GDM1 (cell line): Measurements from ENCODE around the gene PLCZ1.
"Not testable (repeated sequence)": the region's sequence is repeated elsewhere in the genome, so short reads cannot be mapped to it uniquely, and the experiment has no call there.

ENCODE experiments used
- DNase-seq: peaks from one replicate; lab custom pipeline; 2025; lab: John Stamatoyannopoulos, UW

PLCZ1 gene

GRCh38 chr12:18737819-18738218 lies at the start of gene PLCZ1, which contains the start of gene CAPZA3:
PLCZ1 (minus strand) TSS chr12:18738012; CDS start chr12:18737371, 641 bp downstream.
CAPZA3 (plus strand) TSS chr12:18738119; CDS start chr12:18738269, 150 bp downstream.
- no peak for DNase-seq

GRCh38 chr12:18785465-18785864 lies 47.7 kb upstream of the PLCZ1 start:
- DNase-seq = not testable (repeated sequence)

- no peak for DNase-seq
These were observed 45.0 kb upstream of the PLCZ1 start for GRCh38 chr12:18782827-18783226.

GRCh38 chr12:18766479-18766878 lies 28.7 kb upstream of the PLCZ1 start:
- DNase-seq = not testable (repeated sequence)

- DNase-seq = no peak
These were observed 17.5 kb upstream of the PLCZ1 start for GRCh38 chr12:18755341-18755740.

- DNase-seq = no peak
These were observed 16.4 kb upstream of the PLCZ1 start for GRCh38 chr12:18754124-18754707.

- no peak for DNase-seq
These were observed 15.8 kb upstream of the PLCZ1 start for GRCh38 chr12:18753481-18754123.

GRCh38 chr12:18752947-18753346 lies 15.1 kb upstream of the PLCZ1 start:
- no peak for DNase-seq

- DNase-seq = no peak
These were observed 14.6 kb upstream of the PLCZ1 start for GRCh38 chr12:18752280-18752920.

GRCh38 chr12:18751866-18752265 lies 14.1 kb upstream of the PLCZ1 start:
- no peak for DNase-seq

- DNase-seq = no peak
These were observed 12.3 kb upstream of the PLCZ1 start for GRCh38 chr12:18750085-18750484.

GRCh38 chr12:18749386-18749957 lies 11.7 kb upstream of the PLCZ1 start:
- DNase-seq = no peak

GRCh38 chr12:18747895-18748294 lies 10.1 kb upstream of the PLCZ1 start:
- no peak for DNase-seq

GRCh38 chr12:18731156-18731555 lies 6.7 kb downstream of the PLCZ1 start:
- no peak for DNase-seq

GRCh38 chr12:18723752-18724151 lies 14.1 kb downstream of the PLCZ1 start:
- no peak for DNase-seq

GRCh38 chr12:18721452-18721851 lies 16.4 kb downstream of the PLCZ1 start:
- DNase-seq = no peak

GRCh38 chr12:18720690-18721089 lies 17.1 kb downstream of the PLCZ1 start:
- no peak for DNase-seq

- DNase-seq = no peak
These were observed 17.8 kb downstream of the PLCZ1 start for GRCh38 chr12:18719922-18720510.

- DNase-seq = no peak
These were observed 19.4 kb downstream of the PLCZ1 start for GRCh38 chr12:18718462-18718861.

GRCh38 chr12:18716236-18716635 lies 21.6 kb downstream of the PLCZ1 start:
- no peak for DNase-seq

GRCh38 chr12:18706798-18707197 lies 31.0 kb downstream of the PLCZ1 start:
- no peak for DNase-seq

GRCh38 chr12:18703911-18704310 lies 33.9 kb downstream of the PLCZ1 start:
- no peak for DNase-seq

GRCh38 chr12:18703321-18703720 lies 34.5 kb downstream of the PLCZ1 start:
- no peak for DNase-seq
